ENCODE measurements around the gene DNAH17.

- TF ChIP-seq CTCF (IDR thresholded peaks at IDR 0.05) (no peak), POLR2A (IDR thresholded peaks at IDR 0.05) (no peak)
These were observed 151.8 kb downstream of the DNAH17 start for GRCh38 chr17:78425429-78425828.
